ENCODE measurements around the gene ERAS. TPM values are rescaled to one million over a fixed set of nuclear protein-coding genes. Genes with fewer than 3 reads are reported as not detected.

Gene ERAS
- polyA plus RNA-seq, 1 of the 3 experiments (the other 2 are of a cell fraction) = 0.03 TPM

DNA sequence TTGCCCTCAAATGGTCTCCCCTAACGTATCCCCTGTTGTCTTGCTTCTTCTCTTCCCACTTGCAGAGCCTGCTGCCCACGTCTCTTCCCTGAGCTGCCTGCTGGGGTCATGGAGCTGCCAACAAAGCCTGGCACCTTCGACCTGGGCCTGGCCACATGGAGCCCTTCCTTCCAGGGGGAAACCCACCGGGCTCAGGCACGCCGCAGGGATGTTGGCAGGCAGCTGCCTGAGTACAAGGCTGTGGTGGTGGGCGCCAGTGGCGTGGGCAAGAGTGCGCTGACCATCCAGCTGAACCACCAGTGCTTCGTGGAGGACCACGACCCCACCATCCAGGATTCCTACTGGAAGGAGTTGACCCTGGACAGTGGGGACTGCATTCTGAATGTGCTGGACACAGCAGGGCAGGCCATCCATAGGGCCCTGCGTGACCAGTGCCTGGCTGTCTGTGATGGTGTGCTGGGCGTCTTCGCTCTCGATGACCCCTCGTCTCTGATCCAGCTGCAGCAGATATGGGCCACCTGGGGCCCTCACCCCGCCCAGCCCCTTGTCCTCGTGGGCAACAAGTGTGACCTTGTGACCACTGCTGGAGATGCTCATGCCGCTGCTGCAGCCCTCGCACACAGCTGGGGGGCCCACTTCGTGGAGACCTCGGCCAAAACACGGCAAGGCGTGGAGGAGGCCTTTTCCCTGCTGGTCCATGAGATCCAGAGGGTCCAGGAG is 2.9 kb downstream of the ERAS start:
- CTCF ChIA-PET = no interaction called here

DNA sequence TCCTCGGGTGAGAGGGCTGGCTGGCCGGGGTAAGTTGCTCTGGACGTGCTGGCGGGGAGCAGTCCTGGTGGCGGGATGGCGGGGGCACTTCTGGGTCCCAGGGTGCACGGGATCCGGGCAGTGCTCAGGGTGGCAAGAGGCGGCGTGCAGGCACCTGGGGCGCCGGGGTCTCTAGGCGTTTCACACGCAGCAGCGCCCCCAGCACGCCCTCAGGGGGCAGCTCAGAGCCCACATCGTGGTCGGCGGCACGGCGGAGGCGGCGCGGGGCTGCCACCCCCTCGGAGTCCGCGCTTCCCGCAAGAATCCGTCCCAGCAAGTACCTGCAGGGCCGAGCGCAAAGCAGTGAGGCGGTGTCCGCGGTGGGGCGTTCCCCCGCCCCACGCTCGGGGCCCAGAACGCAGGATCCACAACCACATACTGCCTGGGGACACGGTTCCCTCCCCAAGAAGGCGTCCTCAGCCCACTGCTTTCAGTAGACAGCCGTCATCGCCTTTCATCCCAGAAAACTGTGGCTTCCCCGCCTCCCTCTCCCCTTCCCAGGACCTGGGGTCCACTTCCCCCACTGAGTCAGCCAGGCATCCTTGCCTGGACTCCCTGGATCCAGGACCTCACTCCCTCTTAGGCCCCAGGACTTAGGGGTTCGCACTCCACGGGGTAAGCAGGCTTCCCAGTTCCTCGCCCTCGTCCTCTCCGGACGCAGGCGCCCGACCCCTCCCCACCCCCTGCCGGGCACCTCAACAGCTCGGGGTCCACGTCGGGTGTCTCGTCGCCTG is 5.0 kb downstream of the ERAS start:
- H3K9me3 ChIP-seq = no peaks in the 10 kb centered on the region

More for the DNA sequence above, 2.9 kb downstream of the ERAS start:
- DNase-seq = no peak
- Histone ChIP-seq H3K9me3 (no peaks in the 10 kb centered on the region), H3K79me2 (ENCODE audit: insufficient read depth) (no peaks in the 10 kb centered on the region), H3F3A (replicated peaks; ENCODE audit: insufficient read depth) (no peaks in the 10 kb centered on the region), H2AFZ (ENCODE audit: low read depth) (no peak overlapping the region), H3K4me1 (ENCODE audit: control insufficient read depth in 1 of 2, insufficient read depth in 2 of 2, low read depth in 1 of 2, low read length in 1 of 2) (peaks cover 0 to 3% of the 10 kb centered on the region in 2 experiments; a peak in 1 of 4 replicates), H3K9me2 (no peaks in the 10 kb centered on the region), H4K20me1 (ENCODE audit: insufficient read depth) (no peaks in the 10 kb centered on the region), H3K27me3 (ENCODE audit: insufficient read depth) (peaks cover 10% of the 10 kb centered on the region; the same call in 1 of the 2 replicates), H3K27ac (ENCODE audit: low read depth in 2 of 2, low read length in 1 of 2) (no peak overlapping the region), H3K36me3 (replicated peaks in 1 of 2; ENCODE audit: control insufficient read depth in 1 of 2, insufficient read depth in 2 of 2, low read length in 1 of 2) (no peaks in the 10 kb centered on the region), H3K9ac (no peak overlapping the region), H3K4me3 (ENCODE audit: low read depth in 2 of 2, low read length in 1 of 2) (no peak overlapping the region), H3K4me2 (no peak overlapping the region)
- POLR2A ChIA-PET = no interaction called here
- WGBS (ENCODE audit: low lambda C conversion rate) = 46% methylated on average over 8 of the region's 24 CpGs
- TF ChIP-seq, protein P1, sequence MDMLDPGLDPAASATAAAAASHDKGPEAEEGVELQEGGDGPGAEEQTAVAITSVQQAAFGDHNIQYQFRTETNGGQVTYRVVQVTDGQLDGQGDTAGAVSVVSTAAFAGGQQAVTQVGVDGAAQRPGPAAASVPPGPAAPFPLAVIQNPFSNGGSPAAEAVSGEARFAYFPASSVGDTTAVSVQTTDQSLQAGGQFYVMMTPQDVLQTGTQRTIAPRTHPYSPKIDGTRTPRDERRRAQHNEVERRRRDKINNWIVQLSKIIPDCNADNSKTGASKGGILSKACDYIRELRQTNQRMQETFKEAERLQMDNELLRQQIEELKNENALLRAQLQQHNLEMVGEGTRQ (IDR thresholded peaks at IDR 0.05; ENCODE audit: borderline replicate concordance, low read depth, low read length) = no peak
- TF ChIP-seq RAD21 (IDR thresholded peaks at IDR 0.05; ENCODE audit: low read length) (no peak), ELF1 (IDR thresholded peaks at IDR 0.05) (no peak)

More for the DNA sequence above, 5.0 kb downstream of the ERAS start:
- H3K27ac ChIP-seq (ENCODE audit: low read depth in 2 of 2, low read length in 1 of 2) = no peak overlapping the region; a peak in 1 of 4 replicates
- H3K4me3 ChIP-seq (ENCODE audit: low read depth in 2 of 2, low read length in 1 of 2) = no peak overlapping the region; a peak in 1 of 4 replicates
- TF ChIP-seq JUND (IDR thresholded peaks at IDR 0.05) (no peak), SMC3 (IDR thresholded peaks at IDR 0.05; ENCODE audit: low read depth, low read length) (no peak), RXRA (IDR thresholded peaks at IDR 0.05; ENCODE audit: borderline replicate concordance, low read depth) (no peak), NFIC (IDR thresholded peaks at IDR 0.05; ENCODE audit: borderline replicate concordance) (no peak), RAD21 (IDR thresholded peaks at IDR 0.05; ENCODE audit: low read length) (no peak), RCOR1 (IDR thresholded peaks at IDR 0.05; ENCODE audit: low read length) (no peak), FOXM1 (IDR thresholded peaks at IDR 0.05; ENCODE audit: low read depth) (no peak), POLR2AphosphoS5 (IDR thresholded peaks at IDR 0.05; ENCODE audit: low read depth, low read length) (no peak), YY1 (IDR thresholded peaks at IDR 0.05; ENCODE audit: low read depth) (no peak), SIN3A (IDR thresholded peaks at IDR 0.05; ENCODE audit: borderline replicate concordance, low read depth, low read length) (no peak), GATA2 (CRISPR knock-in tag; IDR thresholded peaks at IDR 0.05) (no peak)
- TF ChIP-seq, protein P2, sequence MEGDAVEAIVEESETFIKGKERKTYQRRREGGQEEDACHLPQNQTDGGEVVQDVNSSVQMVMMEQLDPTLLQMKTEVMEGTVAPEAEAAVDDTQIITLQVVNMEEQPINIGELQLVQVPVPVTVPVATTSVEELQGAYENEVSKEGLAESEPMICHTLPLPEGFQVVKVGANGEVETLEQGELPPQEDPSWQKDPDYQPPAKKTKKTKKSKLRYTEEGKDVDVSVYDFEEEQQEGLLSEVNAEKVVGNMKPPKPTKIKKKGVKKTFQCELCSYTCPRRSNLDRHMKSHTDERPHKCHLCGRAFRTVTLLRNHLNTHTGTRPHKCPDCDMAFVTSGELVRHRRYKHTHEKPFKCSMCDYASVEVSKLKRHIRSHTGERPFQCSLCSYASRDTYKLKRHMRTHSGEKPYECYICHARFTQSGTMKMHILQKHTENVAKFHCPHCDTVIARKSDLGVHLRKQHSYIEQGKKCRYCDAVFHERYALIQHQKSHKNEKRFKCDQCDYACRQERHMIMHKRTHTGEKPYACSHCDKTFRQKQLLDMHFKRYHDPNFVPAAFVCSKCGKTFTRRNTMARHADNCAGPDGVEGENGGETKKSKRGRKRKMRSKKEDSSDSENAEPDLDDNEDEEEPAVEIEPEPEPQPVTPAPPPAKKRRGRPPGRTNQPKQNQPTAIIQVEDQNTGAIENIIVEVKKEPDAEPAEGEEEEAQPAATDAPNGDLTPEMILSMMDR (IDR thresholded peaks at IDR 0.05) = no peak
- TF ChIP-seq, protein P3, sequence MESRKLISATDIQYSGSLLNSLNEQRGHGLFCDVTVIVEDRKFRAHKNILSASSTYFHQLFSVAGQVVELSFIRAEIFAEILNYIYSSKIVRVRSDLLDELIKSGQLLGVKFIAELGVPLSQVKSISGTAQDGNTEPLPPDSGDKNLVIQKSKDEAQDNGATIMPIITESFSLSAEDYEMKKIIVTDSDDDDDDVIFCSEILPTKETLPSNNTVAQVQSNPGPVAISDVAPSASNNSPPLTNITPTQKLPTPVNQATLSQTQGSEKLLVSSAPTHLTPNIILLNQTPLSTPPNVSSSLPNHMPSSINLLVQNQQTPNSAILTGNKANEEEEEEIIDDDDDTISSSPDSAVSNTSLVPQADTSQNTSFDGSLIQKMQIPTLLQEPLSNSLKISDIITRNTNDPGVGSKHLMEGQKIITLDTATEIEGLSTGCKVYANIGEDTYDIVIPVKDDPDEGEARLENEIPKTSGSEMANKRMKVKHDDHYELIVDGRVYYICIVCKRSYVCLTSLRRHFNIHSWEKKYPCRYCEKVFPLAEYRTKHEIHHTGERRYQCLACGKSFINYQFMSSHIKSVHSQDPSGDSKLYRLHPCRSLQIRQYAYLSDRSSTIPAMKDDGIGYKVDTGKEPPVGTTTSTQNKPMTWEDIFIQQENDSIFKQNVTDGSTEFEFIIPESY (IDR thresholded peaks at IDR 0.05; ENCODE audit: borderline replicate concordance, low read depth) = no peak
- TF ChIP-seq, protein P4, sequence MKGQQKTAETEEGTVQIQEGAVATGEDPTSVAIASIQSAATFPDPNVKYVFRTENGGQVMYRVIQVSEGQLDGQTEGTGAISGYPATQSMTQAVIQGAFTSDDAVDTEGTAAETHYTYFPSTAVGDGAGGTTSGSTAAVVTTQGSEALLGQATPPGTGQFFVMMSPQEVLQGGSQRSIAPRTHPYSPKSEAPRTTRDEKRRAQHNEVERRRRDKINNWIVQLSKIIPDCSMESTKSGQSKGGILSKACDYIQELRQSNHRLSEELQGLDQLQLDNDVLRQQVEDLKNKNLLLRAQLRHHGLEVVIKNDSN (IDR thresholded peaks at IDR 0.05; ENCODE audit: borderline replicate concordance, low read depth) = no peak
- TF ChIP-seq, protein P5, sequence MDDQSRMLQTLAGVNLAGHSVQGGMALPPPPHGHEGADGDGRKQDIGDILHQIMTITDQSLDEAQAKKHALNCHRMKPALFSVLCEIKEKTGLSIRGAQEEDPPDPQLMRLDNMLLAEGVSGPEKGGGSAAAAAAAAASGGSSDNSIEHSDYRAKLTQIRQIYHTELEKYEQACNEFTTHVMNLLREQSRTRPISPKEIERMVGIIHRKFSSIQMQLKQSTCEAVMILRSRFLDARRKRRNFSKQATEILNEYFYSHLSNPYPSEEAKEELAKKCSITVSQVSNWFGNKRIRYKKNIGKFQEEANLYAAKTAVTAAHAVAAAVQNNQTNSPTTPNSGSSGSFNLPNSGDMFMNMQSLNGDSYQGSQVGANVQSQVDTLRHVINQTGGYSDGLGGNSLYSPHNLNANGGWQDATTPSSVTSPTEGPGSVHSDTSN (IDR thresholded peaks at IDR 0.05) = no peak
- TF ChIP-seq, protein P6, sequence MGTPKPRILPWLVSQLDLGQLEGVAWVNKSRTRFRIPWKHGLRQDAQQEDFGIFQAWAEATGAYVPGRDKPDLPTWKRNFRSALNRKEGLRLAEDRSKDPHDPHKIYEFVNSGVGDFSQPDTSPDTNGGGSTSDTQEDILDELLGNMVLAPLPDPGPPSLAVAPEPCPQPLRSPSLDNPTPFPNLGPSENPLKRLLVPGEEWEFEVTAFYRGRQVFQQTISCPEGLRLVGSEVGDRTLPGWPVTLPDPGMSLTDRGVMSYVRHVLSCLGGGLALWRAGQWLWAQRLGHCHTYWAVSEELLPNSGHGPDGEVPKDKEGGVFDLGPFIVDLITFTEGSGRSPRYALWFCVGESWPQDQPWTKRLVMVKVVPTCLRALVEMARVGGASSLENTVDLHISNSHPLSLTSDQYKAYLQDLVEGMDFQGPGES (IDR thresholded peaks at IDR 0.05; ENCODE audit: low read depth, low read length) = no peak
- H3K4me2 ChIP-seq = no peak overlapping the region
- peaks cover 0 to 3% of the 10 kb centered on the region in 2 experiments; a peak in 1 of 4 replicates for H3K4me1 ChIP-seq (ENCODE audit: control insufficient read depth in 1 of 2, insufficient read depth in 2 of 2, low read depth in 1 of 2, low read length in 1 of 2)
- no peaks in the 10 kb centered on the region for H3K36me3 ChIP-seq (replicated peaks in 1 of 2; ENCODE audit: control insufficient read depth in 1 of 2, insufficient read depth in 2 of 2, low read length in 1 of 2)
- peaks cover 12% of the 10 kb centered on the region for H3K27me3 ChIP-seq (ENCODE audit: insufficient read depth)
- ChIA-PET CTCF (no interaction called here), POLR2A (no interaction called here)
- no peaks in the 10 kb centered on the region for H3F3A ChIP-seq (replicated peaks; ENCODE audit: insufficient read depth)
- H4K20me1 ChIP-seq (ENCODE audit: insufficient read depth) = no peaks in the 10 kb centered on the region
- DNase-seq = peak; percentile 12
- WGBS (ENCODE audit: low lambda C conversion rate) = 77% methylated on average over 34 of the region's 58 CpGs
- H3K9me2 ChIP-seq = no peaks in the 10 kb centered on the region
- H2AFZ ChIP-seq (ENCODE audit: low read depth) = no peak overlapping the region
- H3K9ac ChIP-seq = no peak overlapping the region
- no peaks in the 10 kb centered on the region for H3K79me2 ChIP-seq (ENCODE audit: insufficient read depth)
